ENCODE data around the gene PRKCD.

PRKCD gene

GRCh38 chr3:53236112-53236841, 75.3 kb downstream of the PRKCD start:
- peaks cover 38% of the 10 kb centered on the region for H3K4me1 ChIP-seq (ENCODE audit: control insufficient read depth, insufficient read depth, low read length)
- H3K9ac ChIP-seq (ENCODE audit: low read depth, low read length) = peak overlapping the region; percentile 72
- H3K36me3 ChIP-seq (ENCODE audit: insufficient read depth, low read length) = peaks cover 83% of the 10 kb centered on the region

GRCh38 chr3:53238051-53238850, 77.2 kb downstream of the PRKCD start:
- H3K9ac ChIP-seq (ENCODE audit: low read depth, low read length) = peak overlapping the region; percentile 63
- H3K27me3 ChIP-seq (ENCODE audit: control insufficient read depth, insufficient read depth, low read length) = no peaks in the 10 kb centered on the region
- peaks cover 52% of the 10 kb centered on the region for H3K4me1 ChIP-seq (ENCODE audit: control insufficient read depth, insufficient read depth, low read length)
- peaks cover 77% of the 10 kb centered on the region for H3K36me3 ChIP-seq (ENCODE audit: insufficient read depth, low read length)
- no peaks in the 10 kb centered on the region for H3K9me3 ChIP-seq (replicated peaks; ENCODE audit: low read length)
- H3K4me3 ChIP-seq (ENCODE audit: low read length) = peak overlapping the region; percentile 46
- peak overlapping the region; percentile 56 for H3K4me2 ChIP-seq (ENCODE audit: low read length)

More at GRCh38 chr3:53236112-53236841, 75.3 kb downstream of the PRKCD start:
- no peaks in the 10 kb centered on the region for H3K27me3 ChIP-seq (ENCODE audit: control insufficient read depth, insufficient read depth, low read length)
- H3K4me3 ChIP-seq (ENCODE audit: low read length) = no peak overlapping the region
- no peaks in the 10 kb centered on the region for H3K9me3 ChIP-seq (replicated peaks; ENCODE audit: low read length)
- no peak overlapping the region for H3K4me2 ChIP-seq (ENCODE audit: low read length)

- Histone ChIP-seq H3K9ac (ENCODE audit: low read depth, low read length) (peak overlapping the region; percentile 5), H3K27me3 (ENCODE audit: control insufficient read depth, insufficient read depth, low read length) (no peaks in the 10 kb centered on the region), H3K4me1 (ENCODE audit: control insufficient read depth, insufficient read depth, low read length) (peaks cover 57% of the 10 kb centered on the region), H3K4me3 (ENCODE audit: low read length) (peak overlapping the region; percentile 35), H3K4me2 (ENCODE audit: low read length) (peak overlapping the region; percentile 51), H3K9me3 (replicated peaks; ENCODE audit: low read length) (no peaks in the 10 kb centered on the region), H3K36me3 (ENCODE audit: insufficient read depth, low read length) (peaks cover 75% of the 10 kb centered on the region)
Measured at GRCh38 chr3:53238886-53239285, 77.9 kb downstream of the PRKCD start.

GRCh38 chr3:53239800-53240199, 78.8 kb downstream of the PRKCD start:
- Histone ChIP-seq H3K9ac (ENCODE audit: low read depth, low read length) (no peak overlapping the region), H3K36me3 (ENCODE audit: insufficient read depth, low read length) (peaks cover 70% of the 10 kb centered on the region), H3K4me3 (ENCODE audit: low read length) (no peak overlapping the region)

GRCh38 chr3:53240989-53241972, 80.3 kb downstream of the PRKCD start:
- H3K27me3 ChIP-seq (ENCODE audit: control insufficient read depth, insufficient read depth, low read length) = no peaks in the 10 kb centered on the region
- H3K4me3 ChIP-seq (ENCODE audit: low read length) = no peak overlapping the region
- H3K9ac ChIP-seq (ENCODE audit: low read depth, low read length) = peak overlapping the region; percentile 7
- H3K9me3 ChIP-seq (replicated peaks; ENCODE audit: low read length) = no peaks in the 10 kb centered on the region
- H3K4me1 ChIP-seq (ENCODE audit: control insufficient read depth, insufficient read depth, low read length) = peaks cover 48% of the 10 kb centered on the region
- H3K4me2 ChIP-seq (ENCODE audit: low read length) = no peak overlapping the region
- peaks cover 63% of the 10 kb centered on the region for H3K36me3 ChIP-seq (ENCODE audit: insufficient read depth, low read length)

More at GRCh38 chr3:53239800-53240199, 78.8 kb downstream of the PRKCD start:
- Histone ChIP-seq H3K9me3 (replicated peaks; ENCODE audit: low read length) (no peaks in the 10 kb centered on the region), H3K27me3 (ENCODE audit: control insufficient read depth, insufficient read depth, low read length) (no peaks in the 10 kb centered on the region), H3K4me2 (ENCODE audit: low read length) (no peak overlapping the region), H3K4me1 (ENCODE audit: control insufficient read depth, insufficient read depth, low read length) (peaks cover 57% of the 10 kb centered on the region)

GRCh38 chr3:53242155-53242554, 81.1 kb downstream of the PRKCD start:
- Histone ChIP-seq H3K36me3 (ENCODE audit: insufficient read depth, low read length) (peaks cover 56% of the 10 kb centered on the region), H3K9me3 (replicated peaks; ENCODE audit: low read length) (no peaks in the 10 kb centered on the region), H3K4me2 (ENCODE audit: low read length) (no peak overlapping the region), H3K9ac (ENCODE audit: low read depth, low read length) (peak overlapping the region; percentile 7), H3K4me3 (ENCODE audit: low read length) (no peak overlapping the region), H3K4me1 (ENCODE audit: control insufficient read depth, insufficient read depth, low read length) (peaks cover 40% of the 10 kb centered on the region), H3K27me3 (ENCODE audit: control insufficient read depth, insufficient read depth, low read length) (no peaks in the 10 kb centered on the region)
